Breast epithelium (tissue), 3 donors: ENCODE results near the gene INAFM1.

Experiments
- CTCF ChIP-seq, 3 donors: fragments of 450-650 bp; IDR thresholded peaks; one replicate each; pipeline ENCODE4 v1.5.1; 2016 to 2017; ENCODE audit warnings: antibody characterized with exemption in 3 of 3, mild to moderate bottlenecking in 3 of 3, moderate library complexity in 3 of 3
- POLR2A ChIP-seq: fragments of 450-650 bp; IDR thresholded peaks from one replicate; pipeline ENCODE4 v1.6.1; 2016; ENCODE audit warnings: antibody characterized with exemption, mild to moderate bottlenecking, moderate library complexity
- POLR2AphosphoS5 ChIP-seq, 3 donors: sonication (generic); formaldehyde crosslinking; IDR thresholded peaks; one replicate each; pipeline ENCODE4 v1.6.1; 2017; ENCODE audit warnings: antibody characterized with exemption in 3 of 3

GRCh38 chr19:47310323-47310722, 35.6 kb downstream of the INAFM1 start:
- TF ChIP-seq CTCF (IDR thresholded peaks at IDR 0.05) (no peak), POLR2A (no peak), POLR2AphosphoS5 (IDR thresholded peaks at IDR 0.05) (no peak)
